Activated CD8-positive, alpha-beta memory T cell treated with anti-CD3 and anti-CD28 coated beads for 4 hours (primary cell): ENCODE measurements around the gene FHOD3.
"Not testable (repeated sequence)": the region's sequence is repeated elsewhere in the genome, so short reads cannot be mapped to it uniquely, and the experiment has no call there.

Experiments used
- DNase-seq, 2 donors: peaks; one replicate each; pipeline ENCODE4 v3.0.0-alpha.2; 2020; ENCODE audit warnings: low read depth in 2 of 2

Gene FHOD3

GRCh38 chr18:36350251-36350651, 52.7 kb downstream of the FHOD3 start:
- no peak for DNase-seq

DNA sequence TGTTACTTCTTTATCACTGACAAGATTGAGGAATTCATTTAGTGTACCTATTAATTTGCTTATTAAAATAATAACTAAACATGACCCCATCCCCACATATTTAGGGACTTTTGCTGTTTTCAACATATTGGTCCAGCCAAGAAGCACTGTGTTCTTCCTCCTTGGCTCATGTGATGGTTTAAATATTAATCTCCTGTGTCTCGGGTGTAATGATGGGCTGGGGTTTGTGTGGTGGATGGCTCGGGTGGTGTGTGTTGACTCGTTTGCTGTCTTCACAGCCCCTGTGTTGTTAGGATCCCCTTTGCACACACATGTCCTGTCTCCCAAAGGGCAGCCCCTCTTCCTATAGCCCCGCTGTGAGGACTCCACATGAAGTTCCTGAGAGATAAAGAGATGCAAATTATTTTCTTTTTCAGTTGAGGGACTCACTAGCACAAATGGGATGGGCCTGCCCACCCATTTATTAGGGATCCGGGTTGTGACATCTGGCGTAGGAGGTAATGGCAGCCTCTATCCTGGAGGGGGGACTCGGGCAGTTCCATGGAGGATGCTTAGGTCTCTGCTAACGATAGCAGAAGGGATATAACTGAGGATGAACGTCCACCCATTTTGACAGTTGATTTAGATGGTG, 53.4 kb downstream of the FHOD3 start:
- no peak for DNase-seq

- DNase-seq, result no peak
Observed at GRCh38 chr18:36352384-36352783, 54.9 kb downstream of the FHOD3 start.

DNA sequence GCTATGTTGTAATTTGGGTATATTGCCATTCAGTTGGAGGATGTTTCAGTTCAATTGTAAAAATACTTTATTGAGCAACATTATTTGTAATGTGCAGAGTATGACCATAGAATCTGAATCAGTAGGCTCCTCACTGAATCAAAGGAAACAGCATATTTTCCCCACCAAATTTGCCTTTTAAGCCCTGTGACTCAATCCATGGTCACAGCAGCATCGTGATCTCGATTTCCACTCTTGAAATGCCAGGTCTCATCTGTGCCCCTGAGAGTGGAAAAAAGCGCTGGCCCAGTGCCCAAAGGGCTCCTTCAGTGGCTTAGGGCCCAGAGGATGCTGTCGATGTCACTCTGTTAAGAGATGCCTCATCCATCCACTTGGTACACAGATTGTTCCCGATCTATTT, 57.5 kb downstream of the FHOD3 start:
- no peak for DNase-seq

DNA sequence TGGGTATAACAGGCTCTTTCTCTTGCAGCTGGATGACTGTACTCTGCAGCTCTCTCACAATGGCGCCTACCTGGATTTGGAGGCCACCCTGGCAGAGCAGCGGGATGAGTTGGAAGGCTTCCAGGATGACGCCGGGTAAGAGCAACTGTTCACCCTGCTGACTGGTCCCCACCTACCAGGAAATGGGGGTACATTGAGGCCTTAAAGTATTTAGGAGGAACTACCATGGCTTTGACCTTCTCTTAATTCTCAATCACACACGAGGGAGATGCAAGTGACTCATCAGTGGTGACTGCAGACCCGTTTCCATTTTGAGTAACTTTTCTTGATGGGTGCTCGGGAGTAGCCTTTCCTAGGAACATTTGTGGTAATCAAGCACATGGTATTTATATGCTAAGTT, 58.0 kb downstream of the FHOD3 start:
- DNase-seq, result no peak

- not testable (repeated sequence) for DNase-seq
Observed at GRCh38 chr18:36356741-36357140, 59.2 kb downstream of the FHOD3 start.

DNA sequence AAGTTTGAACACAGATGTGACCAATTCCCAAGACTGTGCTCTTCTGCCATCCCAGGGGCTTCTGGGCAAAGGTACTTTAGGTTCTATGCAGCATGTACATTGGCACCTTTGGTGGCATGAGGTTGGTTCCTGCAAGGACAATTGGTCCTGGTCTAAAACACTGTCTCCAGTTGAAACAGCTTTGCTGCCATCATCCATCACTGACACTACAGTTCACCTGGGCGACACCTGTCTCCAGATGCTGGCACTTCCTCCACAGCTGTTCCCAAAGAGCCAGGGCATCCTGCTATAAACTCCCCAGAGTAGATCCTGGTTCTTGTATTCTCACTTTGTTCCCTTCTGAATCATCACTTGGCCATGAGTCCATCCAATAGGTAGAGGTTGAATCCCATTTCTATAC, 60.6 kb downstream of the FHOD3 start:
- no peak for DNase-seq

DNA sequence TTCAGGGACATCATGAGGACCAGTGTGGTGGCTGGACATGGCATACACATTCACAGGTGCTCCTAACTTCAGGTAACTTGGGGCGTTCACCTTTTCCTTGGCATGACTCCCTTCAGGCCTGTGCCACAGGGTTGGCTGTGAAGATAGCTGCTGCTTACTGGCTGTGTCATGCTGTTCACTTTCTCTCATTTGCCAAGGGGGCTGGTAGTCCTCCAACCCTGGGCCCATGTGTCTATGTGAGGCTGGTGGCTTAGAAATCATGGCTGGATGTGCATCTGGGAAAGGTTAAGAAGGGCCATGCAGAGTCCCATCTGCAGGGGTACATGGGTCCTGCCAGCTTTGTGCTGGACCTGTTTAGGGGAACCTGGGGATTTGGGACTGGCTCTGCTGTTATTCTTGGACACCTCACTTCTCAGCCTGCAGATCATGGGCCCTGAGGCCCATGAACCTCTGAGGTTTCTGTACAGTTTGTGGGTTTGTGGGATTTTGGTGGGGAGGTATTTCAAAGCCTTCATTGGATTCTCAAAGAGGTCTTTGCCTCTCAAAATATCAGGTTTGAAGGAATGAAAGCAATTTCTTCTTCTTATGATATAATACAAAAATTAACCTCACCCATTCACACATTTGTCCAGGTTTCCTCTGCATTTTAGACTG, 62.9 kb downstream of the FHOD3 start:
- no peak for DNase-seq

- DNase-seq, result no peak
Observed at GRCh38 chr18:36364911-36365624, 67.6 kb downstream of the FHOD3 start.

- no peak for DNase-seq
Observed at GRCh38 chr18:36365836-36366775, 68.6 kb downstream of the FHOD3 start.

- no peak for DNase-seq
Observed at GRCh38 chr18:36366994-36367839, 69.7 kb downstream of the FHOD3 start.

DNA sequence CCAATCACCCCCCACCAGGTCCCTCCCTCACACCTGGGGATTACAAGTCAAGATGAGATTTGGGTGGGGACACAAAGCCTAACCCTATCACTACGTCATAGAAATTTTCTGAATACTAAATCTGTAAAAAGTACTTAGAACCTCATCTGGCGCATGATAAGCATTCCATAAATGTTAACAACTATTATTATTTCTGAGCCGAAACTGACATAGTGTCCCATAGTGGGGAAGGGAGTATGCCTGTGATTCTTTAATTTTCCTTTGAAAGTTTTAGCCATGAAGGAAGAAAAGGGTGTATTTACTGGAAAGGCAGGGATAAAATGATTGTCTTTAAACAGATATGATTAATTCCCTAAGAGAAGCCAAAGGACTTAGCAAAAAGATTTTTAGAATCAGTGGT, 71.4 kb downstream of the FHOD3 start:
- no peak for DNase-seq

DNA sequence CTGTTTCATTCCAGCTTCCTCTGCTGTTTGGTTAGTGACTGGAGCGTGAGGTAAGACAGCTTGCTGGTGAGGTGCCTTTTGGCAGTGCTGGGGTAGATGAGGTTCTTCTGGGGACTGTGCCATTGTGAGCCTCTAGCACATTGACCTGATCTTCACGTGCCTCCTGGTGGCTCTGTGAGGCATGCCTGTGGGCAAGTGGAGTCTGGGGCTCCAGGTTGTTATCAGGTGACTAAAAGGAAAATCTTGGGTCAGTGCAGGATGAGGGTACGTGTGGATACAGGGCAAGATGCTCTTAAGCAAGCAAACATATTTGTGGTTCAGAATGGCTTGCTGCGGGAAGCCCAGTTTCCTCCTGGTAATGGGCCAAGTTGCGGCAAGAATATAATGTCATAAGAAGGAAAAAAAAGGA, 75.4 kb downstream of the FHOD3 start:
- no peak for DNase-seq

DNA sequence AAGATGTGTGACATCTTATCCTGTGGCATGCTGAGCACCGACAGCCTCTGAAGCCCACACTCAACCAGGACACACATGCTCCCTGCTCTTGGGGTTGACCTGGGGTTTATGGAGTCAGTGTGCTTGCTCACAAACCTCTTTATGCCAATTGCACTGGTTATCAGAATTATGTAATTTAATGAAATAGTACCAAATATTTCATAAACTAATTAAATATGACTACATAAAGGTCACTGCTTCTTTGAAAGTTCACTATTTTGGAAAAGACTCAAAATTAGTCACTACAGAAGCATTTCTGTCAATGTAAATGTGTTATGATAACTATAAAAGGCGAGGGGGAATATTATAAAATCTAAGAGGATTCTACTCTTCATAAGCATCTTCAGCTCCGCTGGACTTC, 76.7 kb downstream of the FHOD3 start:
- DNase-seq, result no peak

GRCh38 chr18:36375118-36375517, 77.6 kb downstream of the FHOD3 start:
- DNase-seq, result no peak

DNA sequence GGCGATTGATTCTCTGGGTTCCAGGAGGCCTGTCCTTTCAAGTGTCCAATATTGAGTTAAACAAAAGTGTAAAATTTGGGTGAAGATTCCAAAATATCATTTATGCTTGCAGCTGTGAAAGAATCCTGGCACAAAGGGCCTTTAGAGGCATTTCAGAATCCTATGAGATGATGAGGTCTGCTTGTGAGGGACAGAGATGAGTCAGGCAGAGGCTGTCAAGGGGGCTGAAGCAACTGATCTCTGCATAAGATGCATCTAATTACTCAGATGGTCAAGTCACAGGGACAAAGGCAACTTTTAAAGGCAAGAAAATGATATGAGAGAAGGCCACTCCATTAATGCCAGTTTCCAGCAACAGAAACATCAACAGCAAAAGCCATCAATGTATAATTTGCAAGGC, 78.8 kb downstream of the FHOD3 start:
- no peak for DNase-seq

- DNase-seq, result no peak
Observed at GRCh38 chr18:36377626-36378025, 80.1 kb downstream of the FHOD3 start.

DNA sequence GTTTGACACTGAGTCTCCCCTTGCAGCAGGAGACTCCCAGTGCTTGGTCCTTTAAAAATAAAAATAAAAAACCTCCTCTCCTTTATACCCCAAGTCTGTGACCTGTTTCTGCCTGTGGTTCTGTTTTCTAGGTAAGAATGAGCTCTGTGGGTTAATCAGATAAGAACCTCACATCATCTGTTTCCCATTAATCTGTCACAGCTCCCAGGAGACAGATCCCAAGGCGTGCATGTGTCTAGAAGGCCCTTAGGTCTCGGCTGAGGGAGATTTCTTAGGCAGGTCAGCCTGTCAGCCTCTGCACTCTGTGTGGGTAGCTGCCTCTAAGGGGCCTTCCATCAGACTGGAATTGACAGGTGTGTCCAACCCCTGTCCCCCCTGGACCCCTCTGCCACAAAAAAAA, 80.7 kb downstream of the FHOD3 start:
- no peak for DNase-seq

DNA sequence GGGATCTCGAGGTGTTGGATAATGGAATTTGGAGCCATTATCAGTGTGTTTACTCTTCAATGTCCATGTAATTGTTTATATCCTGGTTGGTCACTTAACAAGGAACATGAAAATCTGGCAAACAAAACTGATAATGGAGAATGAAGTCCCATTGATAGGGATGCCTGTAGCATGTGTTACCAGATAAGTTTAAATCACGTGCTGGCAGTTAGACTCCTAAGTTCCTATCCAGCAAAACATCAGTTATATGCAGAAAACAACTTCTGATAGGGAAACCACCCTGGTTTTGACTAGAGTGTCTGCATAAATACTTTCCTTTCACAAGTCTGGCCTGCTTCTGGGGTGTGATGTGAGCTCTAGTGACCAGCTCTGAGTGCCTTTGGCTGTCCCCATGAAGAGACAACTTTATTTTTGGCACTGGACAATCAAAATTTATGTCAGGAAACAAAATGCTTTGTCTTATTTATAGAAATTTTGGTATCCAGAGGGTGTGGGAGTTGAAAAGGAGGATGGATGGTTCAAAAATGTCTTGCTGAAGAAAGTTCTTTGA, 82.0 kb downstream of the FHOD3 start:
- no peak for DNase-seq

DNA sequence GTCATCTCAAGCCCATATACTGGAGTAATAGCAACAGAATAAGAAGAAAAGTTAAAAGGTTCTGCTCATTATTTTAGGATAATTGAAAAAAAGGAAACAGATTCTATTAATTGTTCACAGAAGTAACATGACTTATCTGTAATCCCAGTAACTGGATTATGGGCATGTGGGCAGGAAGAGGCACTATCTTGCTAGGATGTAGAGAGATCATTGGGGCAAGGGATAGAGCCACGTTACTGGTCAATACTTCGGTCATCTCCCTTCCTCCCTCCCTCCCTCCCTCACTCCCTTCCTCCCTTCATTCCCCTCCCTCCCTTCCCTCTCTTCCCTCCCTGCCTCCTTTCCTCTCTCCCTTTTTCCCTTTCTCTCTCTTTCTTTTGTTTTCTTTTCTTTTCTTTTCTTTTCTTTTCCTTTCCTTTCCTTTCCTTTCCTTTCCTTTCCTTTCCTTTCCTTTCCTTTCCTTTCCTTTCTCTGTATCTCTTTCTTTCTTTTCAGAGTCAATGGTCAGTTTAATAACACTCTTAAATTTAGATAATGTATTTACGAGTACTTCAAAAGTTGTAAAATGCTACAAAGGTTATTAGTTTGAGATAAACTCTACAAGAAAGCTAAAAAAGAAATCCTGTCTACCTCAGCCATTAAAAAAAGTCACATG, 82.8 kb downstream of the FHOD3 start:
- no peak for DNase-seq
